MM.1S (cell line): Measurements from ENCODE around the gene DPAGT1.
"Not testable (repeated sequence)": the region's sequence is repeated elsewhere in the genome, so short reads cannot be mapped to it uniquely, and the experiment has no call there.

Experiments used
- EZH2 ChIP-seq: fragments of 300-600 bp; sonication (generic); optimal IDR thresholded peaks from 2 replicates; pipeline ENCODE3; 2017; ENCODE audit warnings: low read depth, mild to moderate bottlenecking, antibody characterized with exemption, low read length, mixed read lengths
- EZH2phosphoT487 ChIP-seq: fragments of 300-600 bp; sonication (generic); IDR thresholded peaks from 2 replicates; pipeline ENCODE4 v1.6.1; 2018; ENCODE audit warnings: antibody characterized with exemption, low read length
- TF ChIP-seq, protein P1 (sequence below): fragments of 300-600 bp; sonication (generic); IDR thresholded peaks from 2 replicates; pipeline ENCODE4 v1.5.1; 2016; ENCODE audit warnings: antibody characterized with exemption, low read length, mixed read lengths

DNA sequence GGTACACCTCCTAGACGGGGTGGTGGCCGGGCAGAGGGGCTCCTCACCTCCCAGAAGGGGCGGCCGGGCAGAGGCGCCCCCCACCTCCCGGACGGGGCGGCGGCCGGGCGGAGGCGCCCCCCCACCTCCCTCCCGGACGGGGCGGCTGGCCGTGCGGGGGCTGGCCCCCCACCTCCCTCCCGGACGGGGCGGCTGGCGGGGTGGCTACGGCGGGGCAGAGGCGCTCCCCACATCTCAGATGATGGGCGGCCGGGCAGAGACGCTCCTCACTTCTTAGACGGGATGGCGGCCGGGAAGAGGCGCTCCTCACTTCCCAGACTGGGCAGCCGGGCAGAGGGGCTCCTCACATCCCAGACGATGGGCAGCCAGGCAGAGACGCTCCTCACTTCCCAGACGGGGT is 42.5 kb downstream of the DPAGT1 start:
- TF ChIP-seq, protein P1, sequence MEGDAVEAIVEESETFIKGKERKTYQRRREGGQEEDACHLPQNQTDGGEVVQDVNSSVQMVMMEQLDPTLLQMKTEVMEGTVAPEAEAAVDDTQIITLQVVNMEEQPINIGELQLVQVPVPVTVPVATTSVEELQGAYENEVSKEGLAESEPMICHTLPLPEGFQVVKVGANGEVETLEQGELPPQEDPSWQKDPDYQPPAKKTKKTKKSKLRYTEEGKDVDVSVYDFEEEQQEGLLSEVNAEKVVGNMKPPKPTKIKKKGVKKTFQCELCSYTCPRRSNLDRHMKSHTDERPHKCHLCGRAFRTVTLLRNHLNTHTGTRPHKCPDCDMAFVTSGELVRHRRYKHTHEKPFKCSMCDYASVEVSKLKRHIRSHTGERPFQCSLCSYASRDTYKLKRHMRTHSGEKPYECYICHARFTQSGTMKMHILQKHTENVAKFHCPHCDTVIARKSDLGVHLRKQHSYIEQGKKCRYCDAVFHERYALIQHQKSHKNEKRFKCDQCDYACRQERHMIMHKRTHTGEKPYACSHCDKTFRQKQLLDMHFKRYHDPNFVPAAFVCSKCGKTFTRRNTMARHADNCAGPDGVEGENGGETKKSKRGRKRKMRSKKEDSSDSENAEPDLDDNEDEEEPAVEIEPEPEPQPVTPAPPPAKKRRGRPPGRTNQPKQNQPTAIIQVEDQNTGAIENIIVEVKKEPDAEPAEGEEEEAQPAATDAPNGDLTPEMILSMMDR: not testable (repeated sequence)
- not testable (repeated sequence) for TF ChIP-seq EZH2phosphoT487, EZH2
